ENCODE results near the gene SEMA5B.
A peak's percentile ranks its signal among the peaks of the same experiment; 100 is the strongest.

SEMA5B gene

DNA sequence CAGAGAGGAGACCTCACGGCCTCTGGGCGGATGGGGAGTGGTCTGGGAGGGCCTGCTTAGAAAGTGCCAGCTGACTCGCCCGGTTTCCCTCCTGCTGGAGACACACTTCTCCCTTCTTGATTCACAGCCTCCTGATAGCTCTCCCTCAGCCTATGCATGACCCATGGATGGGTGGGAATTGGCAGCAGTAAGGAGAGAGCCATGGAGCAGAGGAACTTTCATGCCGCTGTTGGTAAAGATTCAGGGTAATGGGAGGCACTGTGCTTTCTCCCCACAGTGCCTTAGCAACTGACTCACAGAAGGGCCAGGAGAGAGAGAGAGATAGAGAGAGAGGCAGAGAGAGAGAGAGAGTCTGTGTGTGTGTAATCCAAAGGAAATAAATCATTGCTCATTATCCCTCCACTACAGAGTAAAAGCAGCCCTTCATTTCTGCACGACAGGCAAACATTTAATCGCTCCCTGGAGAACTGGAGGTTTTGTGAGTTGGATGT, 82.8 kb downstream of the SEMA5B start:
- no peak for DNase-seq (ENCODE audit: low spot score)

DNA sequence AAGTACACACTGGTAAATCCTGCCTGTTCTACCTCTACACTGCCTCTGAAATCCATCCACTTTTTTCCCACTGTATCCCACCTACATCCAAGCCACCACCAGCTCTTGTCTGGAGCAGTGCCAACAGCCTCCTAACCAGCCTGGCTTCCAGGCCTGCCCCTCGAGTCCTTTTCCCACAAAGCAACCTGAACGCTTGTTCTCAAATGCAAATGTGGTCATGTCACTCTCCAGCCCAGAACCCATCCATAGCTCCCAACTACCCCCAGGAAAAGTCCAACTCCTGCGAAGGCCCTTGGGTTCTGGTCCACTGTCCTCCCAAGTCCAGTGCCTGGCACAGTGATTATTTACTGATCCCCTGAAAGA, 83.8 kb downstream of the SEMA5B start:
- no peak for DNase-seq (ENCODE audit: low spot score)

DNA sequence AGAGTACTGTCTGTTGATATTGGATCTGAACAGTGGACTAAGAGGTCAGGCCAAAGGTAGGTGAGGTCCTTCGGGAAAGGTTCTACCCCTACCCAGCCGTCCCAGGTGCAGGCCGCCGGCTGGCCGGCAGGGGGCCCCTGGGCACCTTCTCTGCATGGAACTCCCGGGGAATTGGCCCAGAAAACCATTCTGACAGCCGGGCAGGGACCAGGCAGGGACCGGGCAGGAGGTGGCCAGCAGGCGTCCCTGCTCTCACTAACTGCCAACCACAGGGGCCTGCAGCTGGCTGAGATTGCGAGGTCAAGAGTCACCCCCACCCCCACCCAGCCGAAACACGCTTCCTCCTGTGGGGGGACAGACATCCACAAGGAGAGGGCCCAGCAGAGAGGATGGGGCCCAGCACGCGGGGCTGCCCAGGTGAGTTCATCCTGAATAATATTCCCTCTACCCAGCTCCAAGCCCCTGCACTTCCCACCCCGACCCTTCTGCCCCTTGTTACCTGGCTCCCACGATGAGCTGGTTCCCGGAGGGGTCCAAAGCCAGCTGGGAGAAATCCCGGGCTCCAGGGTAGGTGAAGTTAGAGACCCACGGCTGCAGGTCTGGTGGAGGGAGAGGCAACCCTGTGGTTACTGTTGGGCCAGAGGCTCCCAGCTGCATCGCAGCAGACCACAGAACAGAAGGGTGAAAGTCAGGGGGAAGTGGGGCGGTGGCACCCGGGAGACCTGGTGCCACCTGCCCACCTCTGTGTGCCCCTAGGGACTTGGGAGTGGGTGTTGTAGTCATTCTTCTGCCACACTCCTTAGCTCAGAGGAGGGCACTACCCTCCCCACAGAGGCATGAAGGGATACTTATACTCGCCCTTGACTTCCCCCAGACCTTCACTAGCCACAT, 84.4 kb downstream of the SEMA5B start:
- peak; percentile 65 for DNase-seq (ENCODE audit: low spot score)

DNA sequence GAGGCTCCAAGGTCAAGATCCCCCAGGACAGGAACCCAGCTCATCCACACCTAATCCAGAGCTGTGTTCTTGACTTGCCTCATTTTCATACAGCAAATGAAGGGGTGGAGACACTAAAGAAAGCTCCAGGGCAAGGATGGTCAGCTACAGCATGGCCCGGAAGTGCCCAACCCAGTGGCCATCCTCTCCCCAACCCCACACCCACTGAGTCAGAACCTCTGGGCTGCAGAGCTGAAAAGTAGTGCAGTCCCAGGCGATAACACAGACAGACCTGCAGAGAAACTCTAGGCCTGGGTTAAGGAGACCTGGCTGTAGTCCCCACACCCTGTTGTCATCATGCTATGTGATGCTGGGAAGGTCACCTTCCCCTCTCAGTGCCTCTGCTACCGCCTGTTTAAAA, 85.3 kb downstream of the SEMA5B start:
- no peak for DNase-seq (ENCODE audit: low spot score)

DNA sequence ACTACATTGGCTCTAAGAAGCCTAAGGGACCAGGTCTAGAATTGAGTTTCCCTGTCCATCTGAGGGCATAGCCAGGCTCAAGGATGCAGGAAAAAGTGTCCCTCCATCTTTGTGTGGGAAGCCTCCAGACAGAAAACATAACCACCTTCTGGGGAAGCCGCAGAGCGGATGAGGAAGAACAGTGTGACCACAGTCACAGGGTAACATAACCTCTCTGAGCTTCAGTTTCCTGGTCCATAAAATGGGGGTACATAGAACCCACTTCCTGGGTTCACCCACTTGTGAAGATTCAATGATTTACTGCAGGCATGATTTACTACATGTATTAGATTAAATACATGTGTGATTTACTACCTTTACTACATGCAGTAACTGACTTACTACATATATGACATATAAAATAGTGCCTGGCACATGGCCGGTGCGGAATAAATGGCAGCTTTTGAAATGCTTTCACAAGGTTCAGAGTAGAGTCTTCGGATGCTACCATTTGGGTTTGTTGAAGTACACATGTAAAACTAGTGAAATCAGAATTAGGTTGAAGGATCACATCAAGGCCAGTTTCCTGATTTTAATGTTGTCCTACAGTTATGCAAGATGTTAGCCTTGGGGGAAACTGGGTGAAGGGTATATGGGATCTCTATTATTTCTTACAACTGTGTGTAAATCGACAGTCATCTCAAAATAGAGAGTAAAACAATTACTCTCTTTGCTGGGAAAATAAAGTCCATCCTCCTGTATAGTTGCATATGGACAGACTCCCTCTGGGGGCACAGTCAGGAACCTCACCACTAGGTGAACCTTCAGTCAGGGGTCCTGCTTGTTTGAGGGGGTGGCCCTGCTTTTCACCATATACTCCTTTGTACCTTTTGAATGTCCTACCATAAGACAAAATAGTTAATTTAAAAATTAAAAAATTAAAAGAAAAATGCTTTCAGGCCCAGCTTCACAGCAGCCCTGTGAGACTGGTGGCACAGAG, 86.0 kb downstream of the SEMA5B start:
- DNase-seq (ENCODE audit: low spot score) = no peak

DNA sequence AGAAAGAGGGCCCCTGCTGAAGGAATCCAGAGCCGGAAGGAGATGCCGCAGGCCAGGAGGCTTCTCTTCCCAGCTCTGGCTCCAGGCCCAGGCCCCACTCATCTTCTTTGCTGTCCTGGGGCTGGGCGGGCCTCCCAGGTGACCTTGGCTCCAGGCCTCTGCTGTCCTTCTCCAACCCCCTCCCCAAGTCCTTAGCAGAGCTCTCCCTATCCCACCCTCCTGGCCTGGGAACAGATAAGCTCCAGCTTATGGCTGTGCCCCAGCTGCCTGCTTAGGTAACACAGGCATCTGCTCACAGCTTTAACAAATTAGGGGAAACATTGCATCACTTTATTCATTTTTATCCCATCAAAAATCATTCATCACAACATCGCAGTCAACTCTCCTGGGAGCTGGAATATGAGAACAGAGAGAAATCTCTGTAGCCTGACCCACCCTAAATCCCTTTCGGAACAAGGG, 86.9 kb downstream of the SEMA5B start:
- DNase-seq (ENCODE audit: low spot score) = no peak

DNA sequence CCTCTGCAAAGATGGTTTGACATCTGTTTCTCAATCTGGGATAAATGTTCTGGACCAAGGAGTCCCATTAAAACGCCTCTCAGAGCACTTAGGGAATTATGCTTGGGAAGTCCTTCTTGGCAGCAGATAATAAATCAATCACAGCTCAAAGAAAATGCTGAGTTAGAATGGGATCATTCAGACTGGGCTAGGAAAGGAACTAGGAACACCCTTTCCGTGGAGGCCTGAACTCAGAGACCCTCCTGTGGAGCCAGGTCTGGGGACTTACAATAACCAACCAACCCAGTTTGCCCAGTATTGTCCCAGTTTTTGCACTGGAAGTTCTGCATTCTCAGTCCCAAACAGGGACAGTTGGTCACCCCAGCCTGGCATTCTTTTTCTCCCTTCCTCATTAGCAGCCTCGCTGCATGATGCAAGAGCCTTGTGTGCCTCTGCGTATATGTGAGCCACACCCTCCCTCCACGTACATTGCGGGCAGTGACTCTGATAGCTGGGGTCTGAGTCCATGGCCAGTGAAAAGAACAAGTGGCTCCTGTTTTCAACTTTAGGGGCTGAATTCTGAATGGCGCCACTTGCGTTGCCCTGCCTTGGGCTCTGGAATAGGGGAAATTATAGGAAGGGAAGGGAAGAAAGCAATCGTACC, 88.7 kb downstream of the SEMA5B start:
- DNase-seq (ENCODE audit: low spot score) = no peak

DNA sequence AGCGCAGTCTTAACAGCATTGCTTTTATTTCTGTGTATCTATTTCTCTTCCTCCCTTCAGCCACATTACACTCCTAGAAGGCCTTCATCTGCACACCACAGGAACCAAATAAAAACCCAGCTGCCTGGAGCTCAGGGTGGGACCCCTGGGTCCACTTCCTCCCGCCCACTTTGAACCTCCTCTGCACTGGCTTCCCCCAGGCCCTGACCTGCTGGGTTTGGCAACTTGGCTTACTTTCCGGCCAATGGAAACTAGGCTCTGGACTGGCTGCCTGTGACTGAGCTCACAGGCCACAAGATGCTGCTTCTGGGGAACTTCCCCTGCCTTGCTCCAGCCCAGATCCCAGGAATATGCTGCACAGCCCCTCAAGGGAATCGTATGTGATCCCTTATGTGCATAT, 89.8 kb downstream of the SEMA5B start:
- DNase-seq (ENCODE audit: low spot score) = no peak

DNA sequence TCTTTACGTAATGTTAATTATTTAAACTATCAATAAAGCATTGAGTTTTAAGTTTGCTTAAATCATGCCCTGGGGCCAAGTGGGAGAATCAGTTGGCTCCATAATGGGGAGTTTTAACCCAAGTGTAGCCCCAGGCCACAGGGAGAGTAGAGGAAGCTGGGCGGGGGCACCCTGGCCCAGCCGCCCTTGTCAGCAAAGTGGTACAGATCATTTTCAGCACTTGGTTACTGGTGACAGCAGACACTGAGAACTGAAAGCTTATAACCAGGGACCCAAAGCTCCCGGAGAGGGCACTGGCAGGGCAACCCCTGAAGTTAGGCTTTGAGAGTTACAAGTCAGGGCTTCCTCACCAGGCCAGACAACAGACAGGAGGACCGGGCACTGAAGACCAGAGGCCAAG, 90.6 kb downstream of the SEMA5B start:
- DNase-seq (ENCODE audit: low spot score) = no peak

DNA sequence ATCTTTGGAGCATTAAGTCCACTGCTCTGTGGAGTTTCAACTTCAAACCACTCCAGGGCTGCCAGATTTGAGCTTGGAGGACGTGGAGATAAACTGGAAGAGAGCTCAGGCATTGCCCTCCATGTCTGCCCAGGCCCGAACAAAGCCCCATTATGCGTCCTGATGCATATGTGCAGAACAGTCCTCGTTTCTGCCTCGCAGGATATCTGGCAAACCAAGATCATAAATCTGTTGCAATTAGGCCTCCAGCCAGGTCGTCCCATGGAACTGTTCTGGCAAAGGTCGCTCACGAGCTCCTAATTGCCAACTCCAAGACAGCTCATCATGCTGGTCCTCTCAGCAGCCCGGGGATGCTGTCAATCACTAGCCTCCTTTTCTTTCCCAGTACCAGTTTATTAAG, 91.2 kb downstream of the SEMA5B start:
- no peak for DNase-seq (ENCODE audit: low spot score)

DNA sequence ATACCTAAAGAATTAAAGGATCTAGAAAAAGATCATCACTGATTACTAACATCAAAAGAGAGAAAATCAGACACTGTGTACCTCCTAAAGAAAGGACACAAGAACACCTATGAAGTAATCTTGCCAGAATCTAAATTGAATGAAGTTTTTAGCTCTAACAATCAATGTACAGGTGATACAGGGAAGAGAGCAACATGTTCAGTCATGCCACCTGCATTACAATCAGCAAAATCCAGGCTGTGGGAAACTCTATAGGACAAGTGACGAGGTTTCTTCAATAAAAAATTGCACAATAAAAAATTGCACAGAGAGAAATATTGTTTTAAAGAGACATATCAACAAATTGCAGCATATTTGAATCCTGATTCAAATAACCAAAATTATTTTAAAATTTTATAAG, 93.3 kb downstream of the SEMA5B start:
- no peak for DNase-seq (ENCODE audit: low spot score)

DNA sequence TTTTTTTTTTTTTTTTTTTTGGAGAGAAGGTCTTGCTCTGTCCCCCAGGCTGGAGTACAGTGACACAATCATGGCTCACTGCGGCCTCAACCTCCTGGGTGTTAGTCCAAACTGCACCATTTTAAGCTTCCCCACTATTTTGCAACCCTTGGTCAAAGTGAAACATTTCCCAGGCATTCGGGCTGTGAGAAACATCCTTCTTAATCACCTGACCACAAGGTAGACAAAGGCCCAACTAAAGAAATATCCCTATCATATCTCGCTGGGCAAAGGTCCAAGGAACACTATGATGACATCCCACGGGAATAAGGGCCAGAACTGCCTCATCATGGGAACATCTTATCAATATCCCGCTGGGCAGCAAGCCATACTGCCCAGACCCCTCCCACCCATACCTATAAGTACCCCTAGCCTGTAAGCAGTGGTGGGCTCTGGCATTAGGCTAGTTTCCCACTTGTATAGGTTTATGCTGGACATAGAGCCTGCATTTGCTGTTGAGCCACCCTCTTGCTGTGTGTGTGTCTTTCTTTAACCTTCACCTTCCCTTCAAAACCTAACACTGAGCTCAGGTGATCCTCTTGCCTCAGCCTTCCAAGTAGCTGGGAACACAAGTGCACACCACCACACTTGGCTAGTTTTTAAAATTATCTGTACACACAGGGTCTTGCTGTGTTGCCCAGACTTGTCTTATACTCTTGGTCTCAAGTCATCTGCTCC, 95.2 kb downstream of the SEMA5B start:
- no peak for DNase-seq (ENCODE audit: low spot score)

DNA sequence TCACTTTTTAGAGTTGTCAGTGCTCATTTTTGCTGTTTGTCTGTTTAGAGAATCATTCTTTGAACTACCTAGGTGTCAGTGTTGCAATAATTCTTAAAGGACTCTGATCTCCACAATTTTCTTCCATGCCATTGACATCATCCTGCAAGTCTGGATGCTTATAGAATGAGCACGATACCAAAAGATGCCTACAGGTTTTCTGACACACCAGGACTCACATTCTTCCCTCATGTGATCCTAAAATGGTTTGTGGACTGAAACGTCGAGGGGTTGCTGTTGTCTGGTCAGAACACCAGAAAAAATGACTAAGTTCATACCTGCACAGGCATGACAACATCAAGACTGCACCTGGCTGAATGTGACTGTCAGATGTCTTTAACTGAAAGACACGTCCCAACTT, 95.9 kb downstream of the SEMA5B start:
- DNase-seq (ENCODE audit: low spot score) = no peak

DNA sequence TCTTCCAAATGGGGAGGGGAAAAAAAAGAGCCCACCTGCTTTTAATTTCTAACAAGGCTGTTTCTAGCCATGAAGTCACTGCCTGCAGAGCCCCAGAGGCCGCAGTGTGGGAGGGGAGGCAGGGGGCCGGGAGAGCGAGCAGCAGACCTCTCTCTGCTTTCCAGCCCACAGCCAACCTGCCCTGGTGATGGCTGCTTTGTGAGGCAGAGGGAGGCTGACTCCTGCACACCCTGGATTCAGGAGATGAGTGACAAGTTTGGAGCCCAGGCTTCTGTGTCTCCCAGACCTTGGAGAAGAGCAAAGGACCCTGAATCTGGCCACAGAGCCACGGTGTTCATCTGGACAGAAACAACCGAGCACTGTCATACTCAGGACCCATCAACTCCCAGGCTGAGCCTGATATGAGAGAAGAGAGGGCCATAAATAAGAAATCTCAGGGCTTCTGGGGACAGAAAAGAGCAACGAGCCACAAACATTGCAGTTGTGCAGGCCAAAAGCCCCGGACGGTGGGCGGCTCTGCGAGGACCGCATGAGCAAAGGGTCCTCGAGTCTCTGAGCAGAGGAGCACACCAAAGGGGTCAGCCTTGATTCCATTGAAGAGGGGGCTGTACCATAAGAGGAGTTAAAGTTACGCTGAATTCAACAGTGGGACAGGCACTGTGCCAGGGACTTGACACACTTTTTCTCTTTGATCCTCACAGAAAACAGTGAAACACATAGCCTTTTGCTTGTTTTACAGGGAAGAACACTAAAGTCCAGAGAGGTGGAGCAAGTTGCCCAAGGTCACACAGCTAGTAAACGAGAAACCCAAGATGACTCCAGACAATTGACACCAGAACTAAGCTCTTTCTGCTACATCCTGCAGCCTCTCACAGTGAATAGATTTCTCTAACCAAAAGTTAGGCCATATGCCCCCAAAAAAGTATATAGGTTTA, 97.2 kb downstream of the SEMA5B start:
- DNase-seq (ENCODE audit: low spot score) = no peak

DNA sequence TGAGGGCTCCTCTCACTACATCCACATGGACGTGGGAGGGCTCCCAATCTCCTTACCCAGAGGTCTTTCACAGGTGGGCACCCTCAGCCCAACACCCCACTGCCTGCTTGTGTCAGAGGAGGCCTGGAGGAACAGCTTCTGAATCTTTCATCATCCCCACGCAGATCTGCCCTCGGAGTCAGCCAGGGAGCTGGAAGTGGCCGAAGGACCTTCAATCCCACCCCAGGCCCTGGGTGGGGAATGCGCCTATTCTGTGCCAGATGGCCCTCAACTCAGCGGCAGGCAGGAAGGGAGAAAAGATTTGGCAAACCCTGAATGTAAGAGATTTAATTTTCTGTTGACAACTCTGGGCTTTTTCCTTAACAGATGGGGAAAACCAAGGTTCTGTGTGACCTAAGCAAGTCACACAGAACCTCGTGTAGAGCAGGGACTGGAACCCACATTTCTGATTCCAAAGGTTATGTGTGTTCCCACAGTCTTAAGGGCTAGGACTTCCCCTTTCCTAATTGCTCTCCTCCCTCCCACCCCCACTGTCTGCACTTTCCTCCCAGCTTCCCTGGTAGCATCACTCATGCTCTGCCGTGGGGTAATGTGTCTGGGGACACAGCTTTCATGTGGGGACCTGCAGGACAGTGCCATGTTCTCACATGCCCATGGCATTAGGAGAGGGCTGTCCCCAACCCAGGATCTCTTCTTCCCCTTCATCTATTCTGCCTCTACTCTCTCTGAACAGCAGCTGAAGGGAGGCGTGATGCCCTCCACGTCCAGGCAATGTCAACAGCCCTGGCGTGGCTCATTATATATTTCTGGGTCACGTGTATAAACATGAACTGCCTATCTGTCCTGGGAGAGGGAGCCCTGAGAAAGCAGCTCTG, 98.1 kb downstream of the SEMA5B start:
- no peak for DNase-seq (ENCODE audit: low spot score)

DNA sequence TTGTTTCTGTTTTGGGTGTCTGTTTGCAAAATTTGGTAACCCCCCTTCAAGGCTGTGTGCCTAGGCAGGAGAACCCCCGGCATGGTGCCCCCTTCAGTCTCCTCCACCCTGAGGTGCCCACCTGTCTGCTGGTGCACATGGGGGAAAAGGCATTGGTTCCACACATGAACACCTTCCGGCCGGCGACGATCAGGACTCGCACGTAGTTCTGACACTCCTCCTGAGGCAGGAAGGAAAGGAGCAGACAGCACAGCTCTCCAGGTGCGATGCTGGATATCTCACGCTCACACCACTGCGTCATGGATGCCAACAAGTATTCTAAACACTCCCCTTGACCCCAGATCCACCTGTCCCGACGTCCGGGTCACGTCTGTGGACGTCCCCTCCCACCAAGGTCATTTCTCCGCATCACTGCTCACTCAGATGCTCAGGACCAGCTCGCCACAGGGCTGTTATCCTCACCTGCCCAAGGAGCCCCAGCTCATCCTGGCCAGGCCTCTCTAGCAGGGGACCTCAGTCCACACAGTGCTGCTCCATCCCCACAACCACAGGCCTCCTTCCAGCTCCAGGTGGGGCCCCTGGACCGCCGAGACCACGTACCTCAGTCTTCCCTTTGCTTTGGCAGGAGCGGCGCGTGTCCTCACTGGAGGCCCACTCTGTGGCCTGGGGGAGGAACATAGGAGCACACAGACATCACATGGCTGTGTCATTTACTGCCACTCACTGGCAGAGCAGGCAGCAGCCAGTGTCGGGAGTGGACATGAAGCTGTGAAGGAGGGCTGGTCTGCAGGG, 99.0 kb downstream of the SEMA5B start:
- no peak for DNase-seq (ENCODE audit: low spot score)

DNA sequence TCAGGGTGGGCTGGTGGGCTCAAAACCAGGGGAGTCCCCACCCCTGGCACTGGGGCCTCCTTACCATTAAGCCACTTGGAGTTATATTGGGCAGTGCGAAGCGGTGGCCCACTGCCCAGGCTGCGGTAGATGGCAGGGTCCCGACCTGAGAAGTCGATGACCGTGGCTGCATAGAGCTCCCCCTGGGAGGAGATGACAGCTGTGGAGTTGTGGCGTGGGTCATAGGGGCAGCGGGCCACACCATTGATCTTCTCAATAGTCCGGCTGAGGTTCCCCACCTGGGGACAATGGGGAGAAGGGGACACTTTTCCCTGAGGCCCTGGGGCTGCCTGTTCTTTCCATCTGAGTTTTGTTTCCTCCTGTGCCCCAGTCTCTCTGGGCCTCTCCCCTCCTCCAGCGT, 99.8 kb downstream of the SEMA5B start:
- no peak for DNase-seq (ENCODE audit: low spot score)

DNA sequence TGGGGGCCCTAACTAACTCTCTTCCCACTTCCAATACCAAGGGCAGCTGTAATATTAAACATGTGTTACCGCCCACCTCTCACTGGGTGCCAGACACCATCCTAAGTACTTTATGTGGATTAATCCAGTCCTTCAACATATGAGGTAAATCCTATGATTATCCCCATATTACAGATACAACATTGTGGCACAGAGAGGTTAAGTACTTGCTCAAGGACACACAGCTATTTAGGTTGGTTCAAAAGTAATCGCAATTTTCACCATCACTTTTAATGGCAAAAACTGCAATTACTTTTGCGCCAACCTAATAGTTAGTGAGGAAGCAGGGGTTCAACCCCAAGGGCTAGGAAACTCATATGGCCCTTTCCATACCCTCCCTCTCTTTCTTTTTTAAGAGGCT, 100.8 kb downstream of the SEMA5B start:
- DNase-seq (ENCODE audit: low spot score) = no peak

DNA sequence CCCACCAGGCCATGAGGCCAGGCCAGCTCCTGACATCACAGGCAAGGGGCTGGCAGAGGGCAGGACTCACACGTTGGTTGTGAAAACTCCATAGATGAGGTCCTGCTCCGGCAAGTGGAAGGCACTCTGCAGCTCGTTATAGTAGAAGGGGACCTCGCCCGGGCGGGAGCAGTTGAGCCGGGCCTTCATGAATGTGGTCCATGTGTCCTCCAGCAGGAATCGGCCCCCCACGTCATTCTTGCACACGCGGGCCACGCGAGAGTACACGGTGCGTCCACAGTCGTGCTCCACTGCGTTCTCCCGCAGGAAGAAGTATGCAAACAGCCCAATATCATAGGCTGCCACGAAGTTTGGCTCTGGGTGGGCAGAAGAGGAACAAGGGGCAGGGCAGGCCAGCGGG, 101.2 kb downstream of the SEMA5B start:
- DNase-seq (ENCODE audit: low spot score) = no peak
